ENCODE measurements around the gene C9orf72.
A peak's percentile ranks its signal among the peaks of the same experiment; 100 is the strongest.

C9orf72 gene

DNA sequence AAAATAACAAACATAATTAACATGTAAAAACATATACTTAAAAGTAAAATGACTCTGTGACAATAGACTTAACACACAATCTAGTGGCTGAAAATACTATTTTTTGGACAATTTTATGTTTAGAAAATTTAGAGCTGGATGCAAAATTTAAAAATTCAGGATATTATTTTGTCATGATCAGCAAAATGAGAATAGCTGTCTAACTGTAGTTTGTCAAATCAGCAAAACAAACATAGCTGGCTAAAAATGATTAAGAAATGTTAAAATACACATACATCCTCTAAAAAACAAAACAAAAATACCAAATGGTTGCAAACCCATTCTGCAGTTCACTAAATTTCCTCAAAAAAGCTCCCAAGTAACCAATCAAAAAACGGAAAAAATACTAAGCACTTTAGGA is 18.6 kb downstream of the C9orf72 start:
- Histone ChIP-seq H3K27ac (no peak overlapping the region), H3K4me3 (ENCODE audit: low read depth, low read length) (no peak overlapping the region), H3K36me3 (peaks cover 30% of the 10 kb centered on the region), H3K9me3 (ENCODE audit: severe bottlenecking) (no peaks in the 10 kb centered on the region), H3K27me3 (ENCODE audit: insufficient read depth, low read depth, severe bottlenecking) (no peaks in the 10 kb centered on the region)
- DNase-seq, result no peak
- TF ChIP-seq, protein P1, sequence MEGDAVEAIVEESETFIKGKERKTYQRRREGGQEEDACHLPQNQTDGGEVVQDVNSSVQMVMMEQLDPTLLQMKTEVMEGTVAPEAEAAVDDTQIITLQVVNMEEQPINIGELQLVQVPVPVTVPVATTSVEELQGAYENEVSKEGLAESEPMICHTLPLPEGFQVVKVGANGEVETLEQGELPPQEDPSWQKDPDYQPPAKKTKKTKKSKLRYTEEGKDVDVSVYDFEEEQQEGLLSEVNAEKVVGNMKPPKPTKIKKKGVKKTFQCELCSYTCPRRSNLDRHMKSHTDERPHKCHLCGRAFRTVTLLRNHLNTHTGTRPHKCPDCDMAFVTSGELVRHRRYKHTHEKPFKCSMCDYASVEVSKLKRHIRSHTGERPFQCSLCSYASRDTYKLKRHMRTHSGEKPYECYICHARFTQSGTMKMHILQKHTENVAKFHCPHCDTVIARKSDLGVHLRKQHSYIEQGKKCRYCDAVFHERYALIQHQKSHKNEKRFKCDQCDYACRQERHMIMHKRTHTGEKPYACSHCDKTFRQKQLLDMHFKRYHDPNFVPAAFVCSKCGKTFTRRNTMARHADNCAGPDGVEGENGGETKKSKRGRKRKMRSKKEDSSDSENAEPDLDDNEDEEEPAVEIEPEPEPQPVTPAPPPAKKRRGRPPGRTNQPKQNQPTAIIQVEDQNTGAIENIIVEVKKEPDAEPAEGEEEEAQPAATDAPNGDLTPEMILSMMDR (IDR thresholded peaks at IDR 0.05; ENCODE audit: low read depth, low read length), result no peak

DNA sequence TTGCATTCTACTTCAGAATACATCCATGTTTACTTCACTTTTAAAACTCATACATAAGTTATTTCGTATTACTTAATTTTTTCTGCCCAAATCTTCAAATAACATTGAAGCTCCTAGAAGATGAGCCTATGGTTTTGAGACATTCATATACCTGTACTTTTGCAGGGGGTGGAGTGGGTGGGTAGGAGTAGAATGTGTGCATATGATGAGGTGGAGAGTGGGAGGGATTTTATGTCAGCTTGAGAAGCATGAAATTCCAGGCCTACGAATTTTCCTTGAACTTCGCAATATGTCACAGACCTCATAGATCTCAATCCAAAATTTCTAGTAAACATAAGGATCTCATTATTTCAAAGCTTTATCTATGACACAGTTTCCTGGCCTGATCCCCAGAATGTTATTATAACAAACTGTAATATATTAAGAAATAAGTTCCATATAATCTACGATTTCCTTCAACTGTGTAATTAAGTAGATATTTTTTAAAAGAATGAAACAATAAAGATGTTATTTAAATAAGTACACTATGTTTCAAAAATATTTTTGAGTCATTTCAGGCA is 24.0 kb downstream of the C9orf72 start:
- H3K9me3 ChIP-seq (ENCODE audit: severe bottlenecking), result no peaks in the 10 kb centered on the region
- H3K4me3 ChIP-seq (ENCODE audit: low read depth, low read length), result no peak overlapping the region
- no peak overlapping the region for H3K27ac ChIP-seq
- no peak for DNase-seq
- TF ChIP-seq, protein P1 (IDR thresholded peaks at IDR 0.05; ENCODE audit: low read depth, low read length), result no peak
- H3K27me3 ChIP-seq (ENCODE audit: insufficient read depth, low read depth, severe bottlenecking), result no peaks in the 10 kb centered on the region
- H3K36me3 ChIP-seq, result peaks cover 30% of the 10 kb centered on the region

DNA sequence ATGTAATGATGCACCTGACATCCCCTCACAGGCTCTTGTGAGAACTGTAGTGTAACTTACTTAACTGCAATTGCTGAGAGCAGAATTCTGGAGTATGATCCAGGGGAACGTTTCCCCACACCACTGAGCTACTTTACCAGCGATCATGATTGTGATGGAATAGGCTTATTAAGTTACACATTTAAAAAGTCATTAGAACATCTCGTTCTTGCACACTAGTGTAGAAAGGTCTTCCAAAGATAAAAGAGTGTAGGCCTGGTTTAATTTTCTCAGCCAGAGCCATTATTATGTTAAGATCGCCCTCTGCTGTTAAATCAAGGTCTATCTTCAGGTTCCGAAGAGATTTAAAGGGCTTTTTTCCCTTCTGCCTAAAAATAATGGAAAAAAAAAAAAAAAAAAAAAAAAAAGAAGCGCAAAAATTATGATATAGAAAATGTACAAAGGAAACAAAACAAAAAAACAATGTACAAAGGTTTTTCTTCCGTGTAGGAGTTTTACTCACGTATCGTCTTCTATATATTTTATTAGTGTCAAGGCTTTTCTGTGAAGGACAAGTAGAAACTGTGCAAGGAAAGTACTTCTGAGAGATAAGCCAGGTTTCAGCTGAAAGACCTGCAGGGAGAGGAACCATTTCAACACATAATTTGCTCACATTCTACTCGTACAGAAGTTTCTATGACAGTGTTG is 25.1 kb downstream of the C9orf72 start:
- H3K27me3 ChIP-seq (ENCODE audit: insufficient read depth, low read depth, severe bottlenecking), result no peaks in the 10 kb centered on the region
- H3K9me3 ChIP-seq (ENCODE audit: severe bottlenecking), result no peaks in the 10 kb centered on the region
- H3K27ac ChIP-seq, result no peak overlapping the region
- DNase-seq, result no peak
- no peak overlapping the region for H3K4me3 ChIP-seq (ENCODE audit: low read depth, low read length)
- TF ChIP-seq, protein P1 (IDR thresholded peaks at IDR 0.05; ENCODE audit: low read depth, low read length), result peak; percentile 22; the same call in 1 of the 2 replicates
- peaks cover 28% of the 10 kb centered on the region for H3K36me3 ChIP-seq

DNA sequence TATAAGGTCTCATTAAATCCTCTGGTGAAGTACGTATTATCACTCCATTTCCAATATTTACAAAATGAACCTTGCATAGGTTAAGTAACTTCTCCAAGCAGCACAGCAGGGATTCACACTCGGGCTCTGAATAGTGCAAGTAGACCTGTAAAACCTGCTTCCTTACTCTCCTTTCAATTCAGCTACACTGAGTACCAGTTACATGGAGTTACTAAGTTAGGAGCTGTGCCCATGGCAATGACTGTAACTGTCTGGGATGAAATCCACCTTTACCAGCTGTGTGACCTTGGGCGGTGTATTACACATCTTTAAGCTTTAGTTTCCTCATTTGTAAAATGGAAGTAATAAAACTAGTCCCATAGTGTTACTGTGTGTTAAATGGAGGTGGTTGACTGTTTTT is 27.8 kb downstream of the C9orf72 start:
- TF ChIP-seq, protein P1 (IDR thresholded peaks at IDR 0.05; ENCODE audit: low read depth, low read length), result no peak
- no peak overlapping the region for H3K27ac ChIP-seq
- DNase-seq, result no peak
- H3K4me3 ChIP-seq (ENCODE audit: low read depth, low read length), result no peak overlapping the region
- no peaks in the 10 kb centered on the region for H3K27me3 ChIP-seq (ENCODE audit: insufficient read depth, low read depth, severe bottlenecking)
- H3K9me3 ChIP-seq (ENCODE audit: severe bottlenecking), result no peaks in the 10 kb centered on the region
- H3K36me3 ChIP-seq, result peaks cover 23% of the 10 kb centered on the region

DNA sequence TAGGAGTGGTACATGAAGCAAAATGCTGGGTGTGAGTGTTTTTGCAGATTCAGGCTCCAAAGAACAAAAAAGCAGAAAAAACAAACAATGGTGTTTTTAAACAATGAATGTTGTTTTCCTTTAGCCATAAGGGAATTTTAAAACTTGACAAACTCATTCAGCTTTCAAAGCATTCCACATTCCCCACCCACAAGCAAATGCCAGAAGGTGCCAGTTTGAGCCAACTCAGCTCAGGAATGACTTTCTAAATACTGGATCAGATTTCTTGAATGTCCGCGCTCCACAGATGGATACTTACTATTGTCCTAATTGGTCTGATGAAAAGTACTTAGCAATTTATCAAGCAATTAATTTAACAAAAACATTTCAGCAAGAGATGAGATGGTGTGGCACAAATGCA is 30.8 kb downstream of the C9orf72 start:
- DNase-seq, result no peak
- Histone ChIP-seq H3K36me3 (peaks cover 14% of the 10 kb centered on the region), H3K27me3 (ENCODE audit: insufficient read depth, low read depth, severe bottlenecking) (no peaks in the 10 kb centered on the region), H3K9me3 (ENCODE audit: severe bottlenecking) (no peaks in the 10 kb centered on the region), H3K27ac (no peak overlapping the region), H3K4me3 (ENCODE audit: low read depth, low read length) (no peak overlapping the region)
- TF ChIP-seq, protein P1 (IDR thresholded peaks at IDR 0.05; ENCODE audit: low read depth, low read length), result no peak
